ENCODE results near the gene FSTL4.

The FSTL4 gene

GRCh38 chr5:133265257-133265656, 347.1 kb downstream of the FSTL4 start:
- TF ChIP-seq CTCF (IDR thresholded peaks at IDR 0.05; ENCODE audit: low read length) (no peak), EZH2 (IDR thresholded peaks at IDR 0.05; ENCODE audit: borderline replicate concordance, low read length) (no peak)
- Histone ChIP-seq H2AFZ (ENCODE audit: low read length) (no peak overlapping the region), H3K4me3 (ENCODE audit: low read depth, low read length, poor library complexity, severe bottlenecking) (no peak overlapping the region), H3K36me3 (ENCODE audit: insufficient read depth, low read length) (no peaks in the 10 kb centered on the region), H3K9me2 (ENCODE audit: low read depth, low read length) (no peaks in the 10 kb centered on the region), H3K27me3 (ENCODE audit: insufficient read depth, low read length) (0 out of 2 replicates have a peak, but pooled peaks cover 3% of the 10 kb centered on the region), H3K4me2 (ENCODE audit: low read length) (no peak overlapping the region), H3K9me3 (ENCODE audit: low read length) (no peaks in the 10 kb centered on the region), H4K20me1 (ENCODE audit: insufficient read depth, low read length) (no peaks in the 10 kb centered on the region), H3K27ac (ENCODE audit: low read depth, low read length, poor library complexity, severe bottlenecking) (no peak overlapping the region), H3K4me1 (ENCODE audit: insufficient read depth, low read length, severe bottlenecking) (no peaks in the 10 kb centered on the region), H3K9ac (ENCODE audit: low read length) (no peak overlapping the region), H3F3A (ENCODE audit: insufficient read depth, low read length) (no peaks in the 10 kb centered on the region), H3K79me2 (ENCODE audit: insufficient read depth, low read length) (no peaks in the 10 kb centered on the region)

GRCh38 chr5:133262690-133263089, 349.7 kb downstream of the FSTL4 start:
- H3K4me3 ChIP-seq (ENCODE audit: low read depth, low read length, poor library complexity, severe bottlenecking), result no peak overlapping the region
- H2AFZ ChIP-seq (ENCODE audit: low read length), result no peak overlapping the region
- H3F3A ChIP-seq (ENCODE audit: insufficient read depth, low read length), result no peaks in the 10 kb centered on the region
- no peak overlapping the region for H3K9ac ChIP-seq (ENCODE audit: low read length)
- no peaks in the 10 kb centered on the region for H3K9me2 ChIP-seq (ENCODE audit: low read depth, low read length)
- H3K79me2 ChIP-seq (ENCODE audit: insufficient read depth, low read length), result no peaks in the 10 kb centered on the region
- TF ChIP-seq CTCF (IDR thresholded peaks at IDR 0.05; ENCODE audit: low read length), result no peak
- no peak for TF ChIP-seq EZH2 (IDR thresholded peaks at IDR 0.05; ENCODE audit: borderline replicate concordance, low read length)
- no peak overlapping the region for H3K27ac ChIP-seq (ENCODE audit: low read depth, low read length, poor library complexity, severe bottlenecking)
- peaks cover 7% of the 10 kb centered on the region; the same call in 1 of the 2 replicates for H3K27me3 ChIP-seq (ENCODE audit: insufficient read depth, low read length)
- no peaks in the 10 kb centered on the region for H4K20me1 ChIP-seq (ENCODE audit: insufficient read depth, low read length)
- no peak overlapping the region for H3K4me2 ChIP-seq (ENCODE audit: low read length)
- no peaks in the 10 kb centered on the region for H3K4me1 ChIP-seq (ENCODE audit: insufficient read depth, low read length, severe bottlenecking)
- no peaks in the 10 kb centered on the region for H3K9me3 ChIP-seq (ENCODE audit: low read length)
- H3K36me3 ChIP-seq (ENCODE audit: insufficient read depth, low read length), result no peaks in the 10 kb centered on the region

GRCh38 chr5:133261993-133262392, 350.3 kb downstream of the FSTL4 start:
- TF ChIP-seq EZH2 (IDR thresholded peaks at IDR 0.05; ENCODE audit: borderline replicate concordance, low read length), result no peak
- no peak for TF ChIP-seq CTCF (IDR thresholded peaks at IDR 0.05; ENCODE audit: low read length)
- H3K9ac ChIP-seq (ENCODE audit: low read length), result no peak overlapping the region
- H3F3A ChIP-seq (ENCODE audit: insufficient read depth, low read length), result no peaks in the 10 kb centered on the region
- no peaks in the 10 kb centered on the region for H3K79me2 ChIP-seq (ENCODE audit: insufficient read depth, low read length)
- no peak overlapping the region for H3K4me2 ChIP-seq (ENCODE audit: low read length)
- no peaks in the 10 kb centered on the region for H3K36me3 ChIP-seq (ENCODE audit: insufficient read depth, low read length)
- H3K27me3 ChIP-seq (ENCODE audit: insufficient read depth, low read length), result peaks cover 7% of the 10 kb centered on the region; the same call in 1 of the 2 replicates
- H3K4me1 ChIP-seq (ENCODE audit: insufficient read depth, low read length, severe bottlenecking), result no peaks in the 10 kb centered on the region
- H3K9me3 ChIP-seq (ENCODE audit: low read length), result no peaks in the 10 kb centered on the region
- no peaks in the 10 kb centered on the region for H4K20me1 ChIP-seq (ENCODE audit: insufficient read depth, low read length)
- no peak overlapping the region for H2AFZ ChIP-seq (ENCODE audit: low read length)
- H3K9me2 ChIP-seq (ENCODE audit: low read depth, low read length), result no peaks in the 10 kb centered on the region
- no peak overlapping the region for H3K27ac ChIP-seq (ENCODE audit: low read depth, low read length, poor library complexity, severe bottlenecking)
- H3K4me3 ChIP-seq (ENCODE audit: low read depth, low read length, poor library complexity, severe bottlenecking), result no peak overlapping the region
